GM23338 (cell line): ENCODE results near the gene FARS2. TPM values are rescaled to one million over a fixed set of nuclear protein-coding genes. Genes with fewer than 3 reads are reported as not detected.

Experiments
- ATAC-seq: fragments of 200-7000 bp; cut with Tn5 transposase; 3 replicates; pipeline ENCODE4 v1.9.1; 2020
- DNase-seq: peaks from one replicate; pipeline ENCODE4 v3.0.0-alpha.2; 2015; ENCODE audit warnings: low spot score
- H2AFZ ChIP-seq: fragments of 200-600 bp; sonication (generic); 2 replicates; pipeline ENCODE4 v1.8.0; 2016; ENCODE audit warnings: antibody characterized with exemption, mild to moderate bottlenecking, moderate library complexity
- H3F3A ChIP-seq: fragments of 200-600 bp; sonication (generic); replicated peaks from 2 replicates; pipeline ENCODE4 v1.8.0; 2017; ENCODE audit warnings: antibody characterized with exemption, mixed run types, low read depth
- H3K27ac ChIP-seq: fragments of 200-600 bp; sonication (generic); 2 replicates; pipeline ENCODE4 v1.6.1; 2016; ENCODE audit warnings: low read depth
- H3K27me3 ChIP-seq: fragments of 200-600 bp; sonication (generic); 2 replicates; pipeline ENCODE4 v1.8.0; 2016; ENCODE audit warnings: mild to moderate bottlenecking, mixed run types, moderate library complexity; ENCODE audit not compliant: insufficient read depth
- H3K36me3 ChIP-seq: fragments of 200-600 bp; sonication (generic); 2 replicates; pipeline ENCODE4 v1.8.0; 2016; ENCODE audit warnings: mild to moderate bottlenecking; ENCODE audit not compliant: insufficient read depth
- H3K4me1 ChIP-seq: fragments of 200-600 bp; sonication (generic); 2 replicates; pipeline ENCODE4 v1.8.0; 2016; ENCODE audit warnings: mild to moderate bottlenecking, moderate library complexity; ENCODE audit not compliant: insufficient read depth
- H3K4me2 ChIP-seq: fragments of 200-600 bp; sonication (generic); 2 replicates; pipeline ENCODE4 v1.7.1; 2017; ENCODE audit warnings: mixed run types
- H3K4me3 ChIP-seq: fragments of 200-600 bp; sonication (generic); 2 replicates; pipeline ENCODE4 v1.6.1; 2016; ENCODE audit warnings: mixed run types
- H3K79me2 ChIP-seq: fragments of 200-600 bp; sonication (generic); replicated peaks from 2 replicates; pipeline ENCODE4 v1.8.0; 2017; ENCODE audit warnings: mild to moderate bottlenecking; ENCODE audit not compliant: insufficient read depth
- H3K9me2 ChIP-seq: fragments of 200-600 bp; sonication (generic); 2 replicates; pipeline ENCODE4 v1.8.0; 2017; ENCODE audit not compliant: insufficient read depth
- H4K20me1 ChIP-seq: fragments of 200-600 bp; sonication (generic); replicated peaks from 2 replicates; pipeline ENCODE4 v1.8.0; 2017; ENCODE audit warnings: mild to moderate bottlenecking; ENCODE audit not compliant: insufficient read depth
- H3K27ac Mint-ChIP-seq: 2 replicates; pipeline ENCODE4 v1.8.0; 2020; ENCODE audit warnings: inconsistent platforms, mild to moderate bottlenecking, moderate library complexity, mixed read lengths
- H3K27me3 Mint-ChIP-seq: 3 replicates; pipeline ENCODE4 v1.8.0; 2022; ENCODE audit warnings: low read depth, mild to moderate bottlenecking, moderate library complexity, mixed read lengths, inconsistent platforms; ENCODE audit not compliant: insufficient read depth, poor library complexity
- H3K36me3 Mint-ChIP-seq: 3 replicates; pipeline ENCODE4 v1.8.0; 2021; ENCODE audit warnings: low read depth, mild to moderate bottlenecking, inconsistent platforms, moderate library complexity, mixed read lengths
- H3K4me1 Mint-ChIP-seq: 3 replicates; pipeline ENCODE4 v1.8.0; 2020; ENCODE audit warnings: mild to moderate bottlenecking, inconsistent platforms, mixed read lengths
- H3K4me3 Mint-ChIP-seq: 3 replicates; pipeline ENCODE4 v1.8.0; 2021; ENCODE audit warnings: moderate library complexity, mild to moderate bottlenecking, inconsistent platforms, mixed read lengths
- H3K9me3 Mint-ChIP-seq: 3 replicates; pipeline ENCODE4 v1.8.0; 2020; ENCODE audit warnings: moderate library complexity, mild to moderate bottlenecking, inconsistent platforms, mixed read lengths
- CREB1 ChIP-seq: fragments of 250-450 bp; sonication (Bioruptor Pico); IDR thresholded peaks from 2 replicates; pipeline ENCODE4 v1.5.0; 2020; ENCODE audit warnings: low read depth, mild to moderate bottlenecking, moderate library complexity
- EZH2 ChIP-seq: fragments of 200-600 bp; sonication (generic); IDR thresholded peaks from one replicate; pipeline ENCODE4 v1.8.0; 2017; ENCODE audit warnings: antibody characterized with exemption, mild to moderate bottlenecking, low read depth; ENCODE audit not compliant: unreplicated experiment
- EZH2phosphoT487 ChIP-seq: fragments of 200-600 bp; sonication (generic); IDR thresholded peaks from one replicate; pipeline ENCODE4 v1.8.1; 2018; ENCODE audit warnings: antibody characterized with exemption; ENCODE audit not compliant: unreplicated experiment
- JUNB ChIP-seq: IDR thresholded peaks from one replicate; pipeline ENCODE4 v1.6.1; 2016; ENCODE audit warnings: antibody characterized with exemption; ENCODE audit not compliant: unreplicated experiment
- NANOG ChIP-seq: IDR thresholded peaks from 2 replicates; pipeline ENCODE4 v1.6.1; 2016; ENCODE audit warnings: antibody characterized with exemption, borderline replicate concordance
- POLR2AphosphoS5 ChIP-seq: IDR thresholded peaks from 2 replicates; pipeline ENCODE4 v1.6.1; 2016; ENCODE audit warnings: antibody characterized with exemption, low read depth
- STAT1 ChIP-seq: IDR thresholded peaks from one replicate; pipeline ENCODE4 v1.6.1; 2016; ENCODE audit warnings: antibody characterized with exemption; ENCODE audit not compliant: unreplicated experiment
- ZNF114 ChIP-seq: fragments of 250-450 bp; sonication (Bioruptor Pico); IDR thresholded peaks from 2 replicates; pipeline ENCODE4 v1.5.0; 2020; ENCODE audit warnings: mild to moderate bottlenecking, moderate library complexity
- ZNF331 ChIP-seq: fragments of 250-450 bp; sonication (Bioruptor Pico); IDR thresholded peaks from 2 replicates; pipeline ENCODE4 v1.5.0; 2020; ENCODE audit warnings: low read depth, mild to moderate bottlenecking, moderate library complexity
- polyA plus RNA-seq: library from polyadenylated mRNA; unstranded; fragments of >200 nt; fragmentation: Nextera tagmentation; extraction: Ambion mirVana; gene quantifications from 2 replicates; pipeline ENCODE4 v1.2.1, GENCODE V29; 2016
- total RNA-seq: library from RNA; depleted of rRNA; stranded (reverse); fragments of >200 nt; shearing (Covaris generic); gene quantifications from 2 replicates; pipeline ENCODE4 v1.2.3, GENCODE V29; 2014
- TF ChIP-seq, protein P1 (sequence below): IDR thresholded peaks from one replicate; pipeline ENCODE4 v1.6.1; 2018; ENCODE audit warnings: antibody characterized with exemption; ENCODE audit not compliant: unreplicated experiment
- TF ChIP-seq, protein P2 (sequence below), 2 experiments: fragments of 200-600 bp in 1 of 2; sonication (generic) in 1 of 2; conservative IDR thresholded peaks; 2 replicates each; pipeline versions ENCODE4 v1.5.1 to v1.6.1; 2016 to 2017; ENCODE audit warnings: antibody characterized with exemption in 2 of 2, low read depth in 2 of 2, mild to moderate bottlenecking in 2 of 2, moderate library complexity in 1 of 2
- TF ChIP-seq, protein P3 (sequence below): IDR thresholded peaks from 2 replicates; pipeline ENCODE4 v1.6.1; 2016; ENCODE audit warnings: antibody characterized with exemption

FARS2 gene
- total and polyA plus RNA-seq, 2 experiments from 2014 or later, result 7.6 to 19.0 TPM

DNA sequence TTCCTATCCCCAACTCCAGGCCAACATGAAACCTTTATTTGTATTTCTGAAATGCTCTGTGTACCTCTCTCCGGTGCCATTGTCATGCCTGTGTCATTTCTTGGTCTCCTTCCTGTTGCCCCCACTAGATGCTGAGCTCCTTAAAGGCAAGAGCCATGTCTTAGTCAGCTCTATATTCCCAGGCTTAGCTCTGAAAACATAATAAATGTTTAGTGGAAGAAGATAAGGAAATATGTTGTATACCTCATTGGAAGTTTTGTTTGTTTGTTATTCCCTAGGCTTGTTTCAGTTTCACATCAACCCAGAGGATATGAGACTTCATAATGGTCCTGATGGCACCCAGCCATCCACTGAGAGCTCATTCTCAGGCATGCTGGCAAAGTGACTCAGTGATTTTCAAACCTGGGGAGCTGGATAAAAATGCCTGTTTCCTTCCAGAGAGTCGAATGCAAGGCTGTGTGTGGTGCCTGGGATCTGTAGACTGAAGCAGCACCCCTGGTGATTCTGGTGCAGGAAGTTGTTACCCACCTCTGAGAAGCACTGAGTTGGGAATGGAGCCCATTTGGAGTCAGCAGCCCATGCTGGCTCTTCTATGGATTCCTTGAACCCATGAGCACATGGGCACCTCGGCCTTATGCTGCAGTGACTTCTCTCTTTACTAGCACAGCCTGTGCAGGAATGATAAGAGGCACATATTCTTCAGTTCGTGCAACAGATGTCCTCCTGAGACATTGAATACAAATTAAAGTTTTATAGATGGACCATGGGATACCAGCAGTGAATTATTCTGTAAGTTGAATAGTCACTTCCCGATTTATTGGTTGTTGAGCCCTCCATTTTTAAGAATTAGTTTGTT, 205.2 kb downstream of the FARS2 start:
- Histone ChIP-seq H3F3A (no peaks in the 10 kb centered on the region), H3K36me3 (no peaks in the 10 kb centered on the region), H3K27ac (no peak overlapping the region), H4K20me1 (no peaks in the 10 kb centered on the region), H3K4me1 (peaks cover 41% of the 10 kb centered on the region), H3K4me3 (no peak overlapping the region), H3K27me3 (no peaks in the 10 kb centered on the region), H3K9me2 (no peaks in the 10 kb centered on the region), H2AFZ (no peak overlapping the region), H3K79me2 (no peaks in the 10 kb centered on the region), H3K4me2 (no peak overlapping the region)
- H3K27ac Mint-ChIP-seq, result peak overlapping the region; percentile 0; the same call in 1 of the 2 replicates
- no peak overlapping the region for H3K4me3 Mint-ChIP-seq
- H3K9me3 Mint-ChIP-seq, result no peaks in the 10 kb centered on the region
- no peak for ATAC-seq
- H3K27me3 Mint-ChIP-seq, result no peaks in the 10 kb centered on the region
- H3K36me3 Mint-ChIP-seq, result no peaks in the 10 kb centered on the region
- no peak for DNase-seq
- no peak for TF ChIP-seq STAT1
- no peak for TF ChIP-seq EZH2
- TF ChIP-seq EZH2phosphoT487, result no peak
- TF ChIP-seq ZNF114, result no peak
- TF ChIP-seq, protein P1, sequence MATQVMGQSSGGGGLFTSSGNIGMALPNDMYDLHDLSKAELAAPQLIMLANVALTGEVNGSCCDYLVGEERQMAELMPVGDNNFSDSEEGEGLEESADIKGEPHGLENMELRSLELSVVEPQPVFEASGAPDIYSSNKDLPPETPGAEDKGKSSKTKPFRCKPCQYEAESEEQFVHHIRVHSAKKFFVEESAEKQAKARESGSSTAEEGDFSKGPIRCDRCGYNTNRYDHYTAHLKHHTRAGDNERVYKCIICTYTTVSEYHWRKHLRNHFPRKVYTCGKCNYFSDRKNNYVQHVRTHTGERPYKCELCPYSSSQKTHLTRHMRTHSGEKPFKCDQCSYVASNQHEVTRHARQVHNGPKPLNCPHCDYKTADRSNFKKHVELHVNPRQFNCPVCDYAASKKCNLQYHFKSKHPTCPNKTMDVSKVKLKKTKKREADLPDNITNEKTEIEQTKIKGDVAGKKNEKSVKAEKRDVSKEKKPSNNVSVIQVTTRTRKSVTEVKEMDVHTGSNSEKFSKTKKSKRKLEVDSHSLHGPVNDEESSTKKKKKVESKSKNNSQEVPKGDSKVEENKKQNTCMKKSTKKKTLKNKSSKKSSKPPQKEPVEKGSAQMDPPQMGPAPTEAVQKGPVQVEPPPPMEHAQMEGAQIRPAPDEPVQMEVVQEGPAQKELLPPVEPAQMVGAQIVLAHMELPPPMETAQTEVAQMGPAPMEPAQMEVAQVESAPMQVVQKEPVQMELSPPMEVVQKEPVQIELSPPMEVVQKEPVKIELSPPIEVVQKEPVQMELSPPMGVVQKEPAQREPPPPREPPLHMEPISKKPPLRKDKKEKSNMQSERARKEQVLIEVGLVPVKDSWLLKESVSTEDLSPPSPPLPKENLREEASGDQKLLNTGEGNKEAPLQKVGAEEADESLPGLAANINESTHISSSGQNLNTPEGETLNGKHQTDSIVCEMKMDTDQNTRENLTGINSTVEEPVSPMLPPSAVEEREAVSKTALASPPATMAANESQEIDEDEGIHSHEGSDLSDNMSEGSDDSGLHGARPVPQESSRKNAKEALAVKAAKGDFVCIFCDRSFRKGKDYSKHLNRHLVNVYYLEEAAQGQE, result no peak
- TF ChIP-seq NANOG, result no peak
- TF ChIP-seq, protein P2, sequence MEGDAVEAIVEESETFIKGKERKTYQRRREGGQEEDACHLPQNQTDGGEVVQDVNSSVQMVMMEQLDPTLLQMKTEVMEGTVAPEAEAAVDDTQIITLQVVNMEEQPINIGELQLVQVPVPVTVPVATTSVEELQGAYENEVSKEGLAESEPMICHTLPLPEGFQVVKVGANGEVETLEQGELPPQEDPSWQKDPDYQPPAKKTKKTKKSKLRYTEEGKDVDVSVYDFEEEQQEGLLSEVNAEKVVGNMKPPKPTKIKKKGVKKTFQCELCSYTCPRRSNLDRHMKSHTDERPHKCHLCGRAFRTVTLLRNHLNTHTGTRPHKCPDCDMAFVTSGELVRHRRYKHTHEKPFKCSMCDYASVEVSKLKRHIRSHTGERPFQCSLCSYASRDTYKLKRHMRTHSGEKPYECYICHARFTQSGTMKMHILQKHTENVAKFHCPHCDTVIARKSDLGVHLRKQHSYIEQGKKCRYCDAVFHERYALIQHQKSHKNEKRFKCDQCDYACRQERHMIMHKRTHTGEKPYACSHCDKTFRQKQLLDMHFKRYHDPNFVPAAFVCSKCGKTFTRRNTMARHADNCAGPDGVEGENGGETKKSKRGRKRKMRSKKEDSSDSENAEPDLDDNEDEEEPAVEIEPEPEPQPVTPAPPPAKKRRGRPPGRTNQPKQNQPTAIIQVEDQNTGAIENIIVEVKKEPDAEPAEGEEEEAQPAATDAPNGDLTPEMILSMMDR (conservative IDR thresholded peaks at IDR 0.05; ENCODE audit: low read depth in 2 of 2), result no peak
- TF ChIP-seq ZNF331 (CRISPR knock-in tag), result no peak
- no peak for TF ChIP-seq POLR2AphosphoS5
- TF ChIP-seq, protein P3, sequence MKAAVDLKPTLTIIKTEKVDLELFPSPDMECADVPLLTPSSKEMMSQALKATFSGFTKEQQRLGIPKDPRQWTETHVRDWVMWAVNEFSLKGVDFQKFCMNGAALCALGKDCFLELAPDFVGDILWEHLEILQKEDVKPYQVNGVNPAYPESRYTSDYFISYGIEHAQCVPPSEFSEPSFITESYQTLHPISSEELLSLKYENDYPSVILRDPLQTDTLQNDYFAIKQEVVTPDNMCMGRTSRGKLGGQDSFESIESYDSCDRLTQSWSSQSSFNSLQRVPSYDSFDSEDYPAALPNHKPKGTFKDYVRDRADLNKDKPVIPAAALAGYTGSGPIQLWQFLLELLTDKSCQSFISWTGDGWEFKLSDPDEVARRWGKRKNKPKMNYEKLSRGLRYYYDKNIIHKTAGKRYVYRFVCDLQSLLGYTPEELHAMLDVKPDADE, result no peak
- TF ChIP-seq CREB1 (CRISPR knock-in tag), result no peak
- no peak for TF ChIP-seq JUNB
- peaks cover 43% of the 10 kb centered on the region for H3K4me1 Mint-ChIP-seq
